ENCODE results near the gene CYB561D2.

Gene CYB561D2

GRCh38 chr3:50341537-50341936 is 9.1 kb upstream of the CYB561D2 start:
- DNase-seq (ENCODE audit: low read depth), result no peak
- H3K4me3 ChIP-seq (ENCODE audit: low read depth, low read length), result no peak overlapping the region
- in situ Hi-C loops (cut with HindIII; ENCODE audit: low sequenced_read_pairs), result no loop called here
- TF ChIP-seq, protein P1, sequence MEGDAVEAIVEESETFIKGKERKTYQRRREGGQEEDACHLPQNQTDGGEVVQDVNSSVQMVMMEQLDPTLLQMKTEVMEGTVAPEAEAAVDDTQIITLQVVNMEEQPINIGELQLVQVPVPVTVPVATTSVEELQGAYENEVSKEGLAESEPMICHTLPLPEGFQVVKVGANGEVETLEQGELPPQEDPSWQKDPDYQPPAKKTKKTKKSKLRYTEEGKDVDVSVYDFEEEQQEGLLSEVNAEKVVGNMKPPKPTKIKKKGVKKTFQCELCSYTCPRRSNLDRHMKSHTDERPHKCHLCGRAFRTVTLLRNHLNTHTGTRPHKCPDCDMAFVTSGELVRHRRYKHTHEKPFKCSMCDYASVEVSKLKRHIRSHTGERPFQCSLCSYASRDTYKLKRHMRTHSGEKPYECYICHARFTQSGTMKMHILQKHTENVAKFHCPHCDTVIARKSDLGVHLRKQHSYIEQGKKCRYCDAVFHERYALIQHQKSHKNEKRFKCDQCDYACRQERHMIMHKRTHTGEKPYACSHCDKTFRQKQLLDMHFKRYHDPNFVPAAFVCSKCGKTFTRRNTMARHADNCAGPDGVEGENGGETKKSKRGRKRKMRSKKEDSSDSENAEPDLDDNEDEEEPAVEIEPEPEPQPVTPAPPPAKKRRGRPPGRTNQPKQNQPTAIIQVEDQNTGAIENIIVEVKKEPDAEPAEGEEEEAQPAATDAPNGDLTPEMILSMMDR (IDR thresholded peaks at IDR 0.05; ENCODE audit: low read depth, low read length, missing control alignments), result no peak

GRCh38 chr3:50341996-50342650 is 8.5 kb upstream of the CYB561D2 start:
- in situ Hi-C loops (cut with HindIII; ENCODE audit: low sequenced_read_pairs), result no loop called here
- TF ChIP-seq, protein P1 (IDR thresholded peaks at IDR 0.05; ENCODE audit: low read depth, low read length, missing control alignments), result no peak
- no peak overlapping the region for H3K4me3 ChIP-seq (ENCODE audit: low read depth, low read length)
- DNase-seq (ENCODE audit: low read depth), result no peak

GRCh38 chr3:50342813-50343633 is 7.6 kb upstream of the CYB561D2 start:
- no peak overlapping the region for H3K4me3 ChIP-seq (ENCODE audit: low read depth, low read length)
- in situ Hi-C loops (cut with HindIII; ENCODE audit: low sequenced_read_pairs), result no loop called here
- DNase-seq (ENCODE audit: low read depth), result no peak
- TF ChIP-seq, protein P1 (IDR thresholded peaks at IDR 0.05; ENCODE audit: low read depth, low read length, missing control alignments), result no peak

DNA sequence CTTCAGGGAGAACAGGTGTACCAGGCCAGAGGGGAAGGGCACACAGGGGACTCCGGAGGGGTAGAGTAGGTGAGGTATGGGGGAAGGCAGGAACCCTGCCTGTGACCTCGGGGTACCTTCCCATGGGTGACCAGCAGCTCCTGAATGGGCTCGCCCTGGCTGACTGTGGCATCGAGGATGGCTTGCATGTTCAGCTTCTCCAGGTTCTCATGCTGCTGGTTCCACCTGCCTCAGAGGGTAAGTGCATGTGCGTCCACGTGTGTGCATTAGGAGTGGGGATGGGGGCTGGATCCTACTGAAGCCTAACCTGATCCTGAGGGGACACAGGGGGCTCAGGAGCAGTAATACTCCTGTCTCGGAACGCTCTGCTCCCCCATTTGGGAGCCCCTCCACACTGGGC is 5.7 kb upstream of the CYB561D2 start:
- TF ChIP-seq, protein P1 (IDR thresholded peaks at IDR 0.05; ENCODE audit: low read depth, low read length, missing control alignments), result no peak
- peak overlapping the region; percentile 51 for H3K4me3 ChIP-seq (ENCODE audit: low read depth, low read length)
- DNase-seq (ENCODE audit: low read depth), result no peak
- in situ Hi-C loops (cut with HindIII; ENCODE audit: low sequenced_read_pairs), result no loop called here

DNA sequence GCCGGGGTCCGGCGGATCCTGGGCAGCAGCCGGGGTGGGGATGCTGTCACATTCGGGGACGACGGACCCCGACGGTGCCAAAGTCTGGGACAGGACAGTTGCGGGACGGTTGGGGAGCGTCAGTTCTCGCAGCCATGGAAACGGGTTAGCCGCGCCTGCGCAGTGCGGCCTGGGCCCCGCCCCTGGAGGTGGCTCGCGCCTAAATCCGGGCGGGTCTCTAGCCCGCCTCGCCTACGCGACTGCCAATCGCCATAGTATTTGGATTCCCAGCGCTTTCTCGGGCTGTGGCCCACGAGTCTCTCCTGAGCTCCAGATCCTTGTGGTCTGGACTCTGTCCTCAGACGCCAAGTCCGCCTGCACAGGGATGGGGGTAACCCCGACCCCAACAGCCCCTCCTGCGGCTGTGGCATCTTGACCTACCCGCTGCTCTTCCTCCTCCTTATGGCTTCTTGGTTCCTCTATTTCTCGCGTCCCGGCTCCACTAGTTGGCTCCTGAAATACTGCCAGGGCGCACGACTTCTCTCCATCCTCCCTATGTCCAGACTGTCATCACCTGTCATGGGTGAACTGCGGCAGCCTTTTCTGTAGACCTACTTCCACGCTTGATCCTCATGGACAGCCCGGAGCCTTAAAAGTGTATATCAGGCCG is 5.0 kb upstream of the CYB561D2 start, which contains the start of gene ZMYND10:
Gene ZMYND10 (minus strand): TSS at position 147 of the 649 bp plus-strand sequence. CDS start 153 bp downstream, outside the sequence.
- peak within 1 kb of the TSS; percentile 51 for H3K4me3 ChIP-seq (ENCODE audit: low read depth, low read length)
- TF ChIP-seq, protein P1 (IDR thresholded peaks at IDR 0.05; ENCODE audit: low read depth, low read length, missing control alignments), result no peak
- no peak for DNase-seq (ENCODE audit: low read depth)
- in situ Hi-C loops (cut with HindIII; ENCODE audit: low sequenced_read_pairs), result no loop called here

GRCh38 chr3:50347187-50347813 is 3.4 kb upstream of the CYB561D2 start:
- H3K4me3 ChIP-seq (ENCODE audit: low read depth, low read length), result no peak overlapping the region
- in situ Hi-C loops (cut with HindIII; ENCODE audit: low sequenced_read_pairs), result no loop called here
- TF ChIP-seq, protein P1 (IDR thresholded peaks at IDR 0.05; ENCODE audit: low read depth, low read length, missing control alignments), result peak; percentile 68
- DNase-seq (ENCODE audit: low read depth), result peak; percentile 63
